A549 treated with CORT108297 at 1 μM for 4 hours (cell line): Measurements from ENCODE around the gene SLC25A24. TPM values are rescaled to one million over a fixed set of nuclear protein-coding genes. Genes with fewer than 3 reads are reported as not detected.

Experiments used
- total RNA-seq: library from RNA; stranded (reverse); fragments of 200-300 nt; extraction: Qiagen RNA extraction; gene quantifications from 5 replicates; pipeline ENCODE4 v1.2.3, GENCODE V29; 2022

SLC25A24 gene
- 22.6 to 33.7 TPM (median 29.4 TPM) in 5 replicates for total RNA-seq

GRCh38 chr1:108199781-108200686 lies at the start of gene SLC25A24:
Gene SLC25A24, minus strand, starts transcription at chr1:108200343. Its CDS starts 205 bp downstream, at chr1:108200138.

GRCh38 chr1:108243976-108244375 lies 43.8 kb upstream of the SLC25A24 start, which contains the start of gene NBPF4:
Gene NBPF4, minus strand, starts transcription at chr1:108244076. Its CDS starts 315 bp downstream, at chr1:108243761.

Other genes with a start within 250 kb of the SLC25A24 start
- 1.0 to 2.1 TPM (median 1.4 TPM) in 5 replicates for gene VAV3, start 235.2 kb downstream of the SLC25A24 start, total RNA-seq
- gene NBPF4, start 43.7 kb upstream of the SLC25A24 start, total RNA-seq: 0.07 to 0.18 TPM (median 0.11 TPM) in 5 replicates
- 0.08 TPM in 1 of 5 replicates, not detected in the others for gene NBPF6, start 250.0 kb upstream of the SLC25A24 start, total RNA-seq